Dorsolateral prefrontal cortex (tissue), 118 donors: ENCODE measurements around the gene CNTNAP3. TPM values are rescaled to one million over a fixed set of nuclear protein-coding genes. Genes with fewer than 3 reads are reported as not detected.

ENCODE experiments used
- total RNA-seq, 120 experiments: library from RNA; stranded (reverse); gene quantifications; one replicate each; pipeline versions ENCODE4 v1.2.3 to v1.2.4, GENCODE V29; 2022

CNTNAP3 gene
- total RNA-seq, 120 experiments from 2014 or later = 12.7 to 40.0 (median 22.2) TPM

Other genes starting within 250 kb of the CNTNAP3 start
- gene SPATA31A1, start 67.5 kb upstream of the CNTNAP3 start, total RNA-seq = under 1 TPM in 4 of 120 experiments, not detected in 116; 0.10 to 0.85 (median 0.44) TPM